Upper lobe of right lung (tissue), 1 donor: Measurements from ENCODE around the gene IPCEF1. TPM values are rescaled to one million over a fixed set of nuclear protein-coding genes. Genes with fewer than 3 reads are reported as not detected.

ENCODE experiments used
- ATAC-seq: fragments of 200-7000 bp; cut with Tn5 transposase; one replicate; pipeline ENCODE4 v1.9.1; 2020; ENCODE audit warnings: mild to moderate bottlenecking, moderate library complexity
- DNase-seq: peaks from one replicate; pipeline ENCODE4 v3.0.0-alpha.2; 2020
- H3K27ac ChIP-seq: fragments of 200-600 bp; one replicate; pipeline ENCODE4 v1.8.0; 2022
- H3K27me3 ChIP-seq: fragments of 200-600 bp; one replicate; pipeline ENCODE4 v1.8.0; 2022; ENCODE audit warnings: mild to moderate bottlenecking
- H3K36me3 ChIP-seq: fragments of 200-600 bp; one replicate; pipeline ENCODE4 v1.8.0; 2022
- H3K4me1 ChIP-seq: fragments of 200-600 bp; one replicate; pipeline ENCODE4 v1.8.0; 2022
- H3K4me3 ChIP-seq: fragments of 200-600 bp; one replicate; pipeline ENCODE4 v1.8.0; 2022; ENCODE audit warnings: mild to moderate bottlenecking
- H3K9me3 ChIP-seq: fragments of 200-600 bp; one replicate; pipeline ENCODE4 v1.8.0; 2022
- intact Hi-C: fragments of 100-400 bp; cut with DNase I; formaldehyde crosslinking; loops from one replicate; pipeline ENCODE4 v1.11.0; 2022
- total RNA-seq: library from RNA; stranded (reverse); fragmentation: NEBNext Ultra II Directional; extraction: Animal tissue kit (Norgen Biotek cat#: 25700); gene quantifications from one replicate; pipeline ENCODE4 v1.2.1, GENCODE V29; 2021
- TF ChIP-seq, protein P1 (sequence below): fragments of 200-600 bp; IDR thresholded peaks from one replicate; pipeline ENCODE4 v1.8.0; 2022; ENCODE audit warnings: antibody characterized with exemption
- donor health status: DM: no; HTN: yes; CAD: no; lungs with severe emphysema.

Gene IPCEF1
- total RNA-seq, 1 donor from 2014 or later, result 8.8 TPM

GRCh38 chr6:154140743-154141142, 215.9 kb downstream of the IPCEF1 start:
- TF ChIP-seq, protein P1, sequence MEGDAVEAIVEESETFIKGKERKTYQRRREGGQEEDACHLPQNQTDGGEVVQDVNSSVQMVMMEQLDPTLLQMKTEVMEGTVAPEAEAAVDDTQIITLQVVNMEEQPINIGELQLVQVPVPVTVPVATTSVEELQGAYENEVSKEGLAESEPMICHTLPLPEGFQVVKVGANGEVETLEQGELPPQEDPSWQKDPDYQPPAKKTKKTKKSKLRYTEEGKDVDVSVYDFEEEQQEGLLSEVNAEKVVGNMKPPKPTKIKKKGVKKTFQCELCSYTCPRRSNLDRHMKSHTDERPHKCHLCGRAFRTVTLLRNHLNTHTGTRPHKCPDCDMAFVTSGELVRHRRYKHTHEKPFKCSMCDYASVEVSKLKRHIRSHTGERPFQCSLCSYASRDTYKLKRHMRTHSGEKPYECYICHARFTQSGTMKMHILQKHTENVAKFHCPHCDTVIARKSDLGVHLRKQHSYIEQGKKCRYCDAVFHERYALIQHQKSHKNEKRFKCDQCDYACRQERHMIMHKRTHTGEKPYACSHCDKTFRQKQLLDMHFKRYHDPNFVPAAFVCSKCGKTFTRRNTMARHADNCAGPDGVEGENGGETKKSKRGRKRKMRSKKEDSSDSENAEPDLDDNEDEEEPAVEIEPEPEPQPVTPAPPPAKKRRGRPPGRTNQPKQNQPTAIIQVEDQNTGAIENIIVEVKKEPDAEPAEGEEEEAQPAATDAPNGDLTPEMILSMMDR, result no peak
- H3K36me3 ChIP-seq, result no peaks in the 10 kb centered on the region
- H3K4me3 ChIP-seq, result no peak overlapping the region
- DNase-seq (no peak), ATAC-seq (peak; percentile 12)
- no peaks in the 10 kb centered on the region for H3K27me3 ChIP-seq
- intact Hi-C loops, result no loop called here
- H3K27ac ChIP-seq, result no peak overlapping the region
- no peaks in the 10 kb centered on the region for H3K4me1 ChIP-seq
- no peaks in the 10 kb centered on the region for H3K9me3 ChIP-seq

- Histone ChIP-seq H3K4me1 (no peaks in the 10 kb centered on the region), H3K4me3 (no peak overlapping the region), H3K27ac (no peak overlapping the region), H3K36me3 (no peaks in the 10 kb centered on the region), H3K27me3 (no peaks in the 10 kb centered on the region), H3K9me3 (no peaks in the 10 kb centered on the region)
- ATAC-seq, result peak; percentile 65
- intact Hi-C loops, result no loop called here
- DNase-seq, result no peak
- TF ChIP-seq, protein P1, result no peak
Observed at GRCh38 chr6:154139892-154140291, 216.7 kb downstream of the IPCEF1 start.

DNA sequence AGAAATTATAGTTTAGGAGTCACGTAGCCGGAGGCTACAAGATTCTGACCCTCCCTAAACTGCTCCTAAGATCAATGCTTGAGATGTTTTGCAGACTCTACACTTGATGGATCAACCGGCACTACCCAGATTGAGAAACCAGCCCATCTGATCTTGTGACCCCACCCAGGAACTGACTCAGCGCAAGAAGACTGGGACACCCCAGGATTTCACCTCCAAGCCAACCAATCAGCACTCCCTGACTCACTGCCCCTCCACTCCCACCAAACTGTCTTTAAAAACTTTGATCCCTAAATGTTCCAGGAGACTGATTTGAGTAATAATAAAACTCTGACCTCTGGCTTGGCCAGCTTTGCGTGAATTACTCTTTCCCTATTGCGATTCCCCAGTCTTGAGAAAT, 217.8 kb downstream of the IPCEF1 start:
- TF ChIP-seq, protein P1, result no peak
- Histone ChIP-seq H3K9me3 (no peaks in the 10 kb centered on the region), H3K4me3 (no peak overlapping the region), H3K36me3 (no peaks in the 10 kb centered on the region), H3K4me1 (no peaks in the 10 kb centered on the region), H3K27ac (no peak overlapping the region), H3K27me3 (no peaks in the 10 kb centered on the region)
- intact Hi-C loops, result no loop called here
- ATAC-seq (peak; percentile 42), DNase-seq (no peak)

DNA sequence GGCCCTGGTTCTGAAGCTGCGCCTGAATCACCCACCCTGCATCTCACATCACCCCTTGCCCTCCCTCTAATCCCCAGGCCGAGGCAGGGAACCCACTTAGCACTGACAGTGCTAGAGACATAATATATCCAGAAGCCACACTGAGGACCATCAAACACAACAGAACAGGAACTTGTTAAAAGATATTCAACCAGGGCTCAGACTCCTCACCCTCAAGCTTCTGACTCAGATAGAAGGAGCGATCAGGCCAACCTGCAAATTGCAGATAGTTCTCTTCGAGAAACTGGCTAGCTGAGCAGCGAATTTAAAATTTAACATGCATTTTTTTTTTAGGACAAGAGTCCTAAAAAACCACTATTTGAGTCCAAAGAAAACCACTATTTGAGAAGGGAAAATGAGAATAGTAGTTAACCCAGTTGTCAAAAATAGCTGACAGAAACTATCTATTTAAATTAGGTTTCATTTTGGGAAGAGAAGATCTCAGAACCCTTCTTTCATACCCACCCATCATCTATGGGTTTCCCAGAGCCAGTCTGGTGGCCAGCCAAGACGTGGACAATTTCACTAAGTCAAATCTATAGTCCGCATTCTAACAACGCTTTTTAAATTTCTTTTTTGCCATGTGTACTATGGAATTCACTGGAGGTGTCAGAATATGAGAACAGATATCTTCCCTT, 222.0 kb downstream of the IPCEF1 start:
- intact Hi-C loops, result no loop called here
- TF ChIP-seq, protein P1, result no peak

GRCh38 chr6:154127657-154128056, 228.9 kb downstream of the IPCEF1 start:
- TF ChIP-seq, protein P1, result no peak
- no peak for ATAC-seq

More for the DNA sequence above, 222.0 kb downstream of the IPCEF1 start:
- no peak overlapping the region for H3K4me3 ChIP-seq
- no peaks in the 10 kb centered on the region for H3K9me3 ChIP-seq
- no peaks in the 10 kb centered on the region for H3K27me3 ChIP-seq
- no peaks in the 10 kb centered on the region for H3K4me1 ChIP-seq
- H3K27ac ChIP-seq, result no peak overlapping the region
- no peak for ATAC-seq
- no peak for DNase-seq
- H3K36me3 ChIP-seq, result no peaks in the 10 kb centered on the region

More at GRCh38 chr6:154127657-154128056, 228.9 kb downstream of the IPCEF1 start:
- Histone ChIP-seq H3K27me3 (no peaks in the 10 kb centered on the region), H3K4me1 (no peaks in the 10 kb centered on the region), H3K4me3 (no peak overlapping the region), H3K27ac (no peak overlapping the region), H3K9me3 (no peaks in the 10 kb centered on the region), H3K36me3 (no peaks in the 10 kb centered on the region)
- intact Hi-C loops, result no loop called here
- DNase-seq, result no peak
